ENCODE results near the gene ARAP3.

- no peak for TF ChIP-seq EZH2 (IDR thresholded peaks at IDR 0.05; ENCODE audit: low read depth, unreplicated experiment)
- no peak for TF ChIP-seq STAT1 (IDR thresholded peaks at IDR 0.05; ENCODE audit: unreplicated experiment)
- TF ChIP-seq CTCF (conservative IDR thresholded peaks at IDR 0.05; ENCODE audit: low read depth in 2 of 2) = no peak
- no peak for TF ChIP-seq ETS1 (IDR thresholded peaks at IDR 0.05)
- TF ChIP-seq REST (IDR thresholded peaks at IDR 0.05; ENCODE audit: unreplicated experiment) = no peak
- no peak for TF ChIP-seq ZNF331 (CRISPR knock-in tag; IDR thresholded peaks at IDR 0.05; ENCODE audit: low read depth)
- TF ChIP-seq EZH2phosphoT487 (IDR thresholded peaks at IDR 0.05; ENCODE audit: unreplicated experiment) = no peak
- TF ChIP-seq JUNB (IDR thresholded peaks at IDR 0.05; ENCODE audit: unreplicated experiment) = no peak
- TF ChIP-seq POLR2AphosphoS5 (IDR thresholded peaks at IDR 0.05; ENCODE audit: low read depth) = no peak
These were observed 735 bp downstream of the ARAP3 start for GRCh38 chr5:141681295-141681694.
